Smooth muscle cell (in vitro differentiated cells): ENCODE measurements around the gene LPAR6. TPM values are rescaled to one million over a fixed set of nuclear protein-coding genes. Genes with fewer than 3 reads are reported as not detected.

Experiments used
- polyA plus RNA-seq: library from polyadenylated mRNA; unstranded; fragments of >200 nt; fragmentation: Nextera tagmentation; extraction: Ambion mirVana; gene quantifications from 2 replicates; pipeline ENCODE4 v1.2.1, GENCODE V29; 2016
- small RNA-seq: library from RNA; depleted of rRNA; stranded (forward); fragments of <200 nt; gene quantifications from one replicate; pipeline ENCODE3, GENCODE V24; 2014
- total RNA-seq: library from RNA; depleted of rRNA; stranded (reverse); fragments of >200 nt; gene quantifications from 2 replicates; pipeline ENCODE4 v1.2.3, GENCODE V29; 2014

LPAR6 gene
- total and polyA plus RNA-seq, 2 experiments from 2014 or later = 5.4 to 14.2 TPM

Small RNA genes lying within 50 kb of the gene (small RNA-seq; reads per million reads assigned to genes)
- gene RF00017 = not detected

Other genes starting within 250 kb of the LPAR6 start
- 459 and 557 TPM in 2 replicates for gene ITM2B, start 179.9 kb downstream of the LPAR6 start, total RNA-seq
- 397 and 411 TPM in 2 replicates for gene ITM2B, start 179.9 kb downstream of the LPAR6 start, polyA plus RNA-seq
- gene RB1, start 109.4 kb downstream of the LPAR6 start, total RNA-seq = 38.1 and 40.2 TPM in 2 replicates
- 12.5 and 15.1 TPM in 2 replicates for gene RB1, start 109.4 kb downstream of the LPAR6 start, polyA plus RNA-seq
- gene RCBTB2, start 120.0 kb upstream of the LPAR6 start, total RNA-seq = 2.6 and 5.0 TPM in 2 replicates
- 1.8 and 3.7 TPM in 2 replicates for gene RCBTB2, start 120.0 kb upstream of the LPAR6 start, polyA plus RNA-seq
- 0.45 and 0.54 TPM in 2 replicates for gene CYSLTR2, start 240.8 kb upstream of the LPAR6 start, total RNA-seq
- 0.06 and 0.71 TPM in 2 replicates for gene CYSLTR2, start 240.8 kb upstream of the LPAR6 start, polyA plus RNA-seq